ENCODE data around the gene SLC9A9. TPM values are rescaled to one million over a fixed set of nuclear protein-coding genes. Genes with fewer than 3 reads are reported as not detected.

SLC9A9 gene
- polyA plus RNA-seq, 1 donor from 2014 or later, result 0.54 TPM

DNA sequence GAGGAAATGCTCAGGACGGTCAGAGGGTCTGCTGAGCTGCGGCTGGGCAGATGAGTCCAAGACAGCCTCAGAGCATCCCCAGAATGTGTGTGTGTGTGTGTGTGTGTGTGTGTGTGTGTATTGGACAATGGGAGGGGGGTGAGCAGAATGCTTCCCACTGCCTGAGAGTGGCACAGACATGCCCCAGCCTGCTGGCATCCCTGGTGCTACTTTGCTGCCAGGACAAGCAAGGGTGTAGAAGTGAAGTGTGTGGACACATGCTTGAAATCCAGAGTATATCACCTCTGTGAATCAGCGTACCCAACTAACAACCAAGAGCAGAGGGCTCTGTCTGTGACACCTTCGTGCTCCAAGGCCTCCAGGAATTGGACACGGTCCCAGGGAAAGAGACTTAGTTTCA, 76.3 kb downstream of the SLC9A9 start:
- Histone ChIP-seq H4K20me1 (ENCODE audit: insufficient read depth) (no peaks in the 10 kb centered on the region), H3K27me3 (ENCODE audit: insufficient read depth, low read depth, low read length) (no peaks in the 10 kb centered on the region), H3K4me3 (ENCODE audit: low read length) (no peak overlapping the region), H3K9me2 (ENCODE audit: insufficient read depth, low read length) (no peaks in the 10 kb centered on the region), H3K36me3 (ENCODE audit: insufficient read depth, low read length) (no peaks in the 10 kb centered on the region), H3K27ac (ENCODE audit: low read length) (no peak overlapping the region), H3K4me2 (ENCODE audit: low read length) (no peak overlapping the region), H3K79me2 (replicated peaks; ENCODE audit: insufficient read depth, low read length) (no peaks in the 10 kb centered on the region), H2AFZ (ENCODE audit: low read depth, low read length) (no peak overlapping the region), H3K9ac (ENCODE audit: low read length) (no peak overlapping the region), H3K9me3 (ENCODE audit: low read length) (no peaks in the 10 kb centered on the region), H3F3A (ENCODE audit: insufficient read depth, low read length, poor library complexity, severe bottlenecking) (no peaks in the 10 kb centered on the region)
- TF ChIP-seq, protein P1, sequence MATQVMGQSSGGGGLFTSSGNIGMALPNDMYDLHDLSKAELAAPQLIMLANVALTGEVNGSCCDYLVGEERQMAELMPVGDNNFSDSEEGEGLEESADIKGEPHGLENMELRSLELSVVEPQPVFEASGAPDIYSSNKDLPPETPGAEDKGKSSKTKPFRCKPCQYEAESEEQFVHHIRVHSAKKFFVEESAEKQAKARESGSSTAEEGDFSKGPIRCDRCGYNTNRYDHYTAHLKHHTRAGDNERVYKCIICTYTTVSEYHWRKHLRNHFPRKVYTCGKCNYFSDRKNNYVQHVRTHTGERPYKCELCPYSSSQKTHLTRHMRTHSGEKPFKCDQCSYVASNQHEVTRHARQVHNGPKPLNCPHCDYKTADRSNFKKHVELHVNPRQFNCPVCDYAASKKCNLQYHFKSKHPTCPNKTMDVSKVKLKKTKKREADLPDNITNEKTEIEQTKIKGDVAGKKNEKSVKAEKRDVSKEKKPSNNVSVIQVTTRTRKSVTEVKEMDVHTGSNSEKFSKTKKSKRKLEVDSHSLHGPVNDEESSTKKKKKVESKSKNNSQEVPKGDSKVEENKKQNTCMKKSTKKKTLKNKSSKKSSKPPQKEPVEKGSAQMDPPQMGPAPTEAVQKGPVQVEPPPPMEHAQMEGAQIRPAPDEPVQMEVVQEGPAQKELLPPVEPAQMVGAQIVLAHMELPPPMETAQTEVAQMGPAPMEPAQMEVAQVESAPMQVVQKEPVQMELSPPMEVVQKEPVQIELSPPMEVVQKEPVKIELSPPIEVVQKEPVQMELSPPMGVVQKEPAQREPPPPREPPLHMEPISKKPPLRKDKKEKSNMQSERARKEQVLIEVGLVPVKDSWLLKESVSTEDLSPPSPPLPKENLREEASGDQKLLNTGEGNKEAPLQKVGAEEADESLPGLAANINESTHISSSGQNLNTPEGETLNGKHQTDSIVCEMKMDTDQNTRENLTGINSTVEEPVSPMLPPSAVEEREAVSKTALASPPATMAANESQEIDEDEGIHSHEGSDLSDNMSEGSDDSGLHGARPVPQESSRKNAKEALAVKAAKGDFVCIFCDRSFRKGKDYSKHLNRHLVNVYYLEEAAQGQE (IDR thresholded peaks at IDR 0.05; ENCODE audit: borderline replicate concordance), result no peak
- TF ChIP-seq RAD21 (conservative IDR thresholded peaks at IDR 0.05) (no peak), SMC3 (conservative IDR thresholded peaks at IDR 0.05; ENCODE audit: poor library complexity) (no peak), MXI1 (conservative IDR thresholded peaks at IDR 0.05; ENCODE audit: poor library complexity, severe bottlenecking) (no peak), POLR2AphosphoS5 (IDR thresholded peaks at IDR 0.05) (no peak), EZH2 (IDR thresholded peaks at IDR 0.05; ENCODE audit: borderline replicate concordance, insufficient read depth, low read length, poor library complexity, severe bottlenecking) (no peak), EP300 (conservative IDR thresholded peaks at IDR 0.05; ENCODE audit: poor library complexity, severe bottlenecking) (no peak), TAF1 (IDR thresholded peaks at IDR 0.05; ENCODE audit: low read depth) (no peak), CTCF (IDR thresholded peaks at IDR 0.05; ENCODE audit: poor library complexity, severe bottlenecking) (no peak)

DNA sequence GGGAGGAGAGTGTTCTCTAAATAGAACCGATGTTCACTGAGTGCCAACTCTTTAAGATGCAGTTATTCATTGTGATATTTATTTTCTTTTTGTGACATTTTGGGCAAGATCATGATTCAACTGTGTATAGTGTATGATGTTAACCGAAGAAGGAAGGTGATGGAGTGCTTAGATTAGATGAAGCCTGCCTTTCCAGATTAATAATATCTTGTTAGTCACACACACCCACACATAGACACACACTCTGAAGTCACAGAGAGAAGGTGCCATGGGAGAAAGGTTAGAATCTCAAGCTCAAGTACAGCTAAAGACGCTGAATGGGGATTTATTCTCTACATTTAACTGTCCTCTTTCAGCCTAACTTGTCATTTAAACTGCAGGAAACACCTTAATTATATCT, 77.0 kb downstream of the SLC9A9 start:
- H3F3A ChIP-seq (ENCODE audit: insufficient read depth, low read length, poor library complexity, severe bottlenecking), result no peaks in the 10 kb centered on the region
- H3K27me3 ChIP-seq (ENCODE audit: insufficient read depth, low read depth, low read length), result no peaks in the 10 kb centered on the region
- no peaks in the 10 kb centered on the region for H3K79me2 ChIP-seq (replicated peaks; ENCODE audit: insufficient read depth, low read length)
- no peaks in the 10 kb centered on the region for H3K9me3 ChIP-seq (ENCODE audit: low read length)
- H2AFZ ChIP-seq (ENCODE audit: low read depth, low read length), result no peak overlapping the region
- H3K4me3 ChIP-seq (ENCODE audit: low read length), result no peak overlapping the region
- H3K4me2 ChIP-seq (ENCODE audit: low read length), result no peak overlapping the region
- no peak overlapping the region for H3K27ac ChIP-seq (ENCODE audit: low read length)
- H4K20me1 ChIP-seq (ENCODE audit: insufficient read depth), result no peaks in the 10 kb centered on the region
- no peak for TF ChIP-seq EP300 (conservative IDR thresholded peaks at IDR 0.05; ENCODE audit: poor library complexity, severe bottlenecking)
- H3K9ac ChIP-seq (ENCODE audit: low read length), result no peak overlapping the region
- H3K9me2 ChIP-seq (ENCODE audit: insufficient read depth, low read length), result no peaks in the 10 kb centered on the region
- no peaks in the 10 kb centered on the region for H3K36me3 ChIP-seq (ENCODE audit: insufficient read depth, low read length)

DNA sequence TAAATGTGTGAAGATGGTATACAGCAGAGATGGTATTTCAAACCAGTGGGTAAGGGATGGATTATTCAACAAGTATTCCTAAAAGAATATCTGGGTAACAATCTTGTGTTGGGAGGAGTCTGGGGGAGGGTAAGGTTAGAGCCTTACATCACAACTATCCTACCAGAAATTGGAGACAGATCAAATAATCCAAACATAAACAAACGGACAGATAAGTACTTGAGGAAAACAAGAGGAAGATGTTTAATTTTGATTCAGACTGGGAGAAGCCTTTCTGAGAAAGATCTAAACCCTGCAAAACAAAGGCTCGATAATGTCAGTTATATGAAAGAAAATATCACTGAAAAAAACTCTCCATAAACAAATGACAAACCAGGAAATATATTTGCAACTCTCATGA, 77.9 kb downstream of the SLC9A9 start:
- no peaks in the 10 kb centered on the region for H3K36me3 ChIP-seq (ENCODE audit: insufficient read depth, low read length)
- H3K27ac ChIP-seq (ENCODE audit: low read length), result no peak overlapping the region
- H3K79me2 ChIP-seq (replicated peaks; ENCODE audit: insufficient read depth, low read length), result no peaks in the 10 kb centered on the region
- no peak overlapping the region for H2AFZ ChIP-seq (ENCODE audit: low read depth, low read length)
- no peak overlapping the region for H3K4me3 ChIP-seq (ENCODE audit: low read length)
- H3K4me2 ChIP-seq (ENCODE audit: low read length), result no peak overlapping the region
- no peaks in the 10 kb centered on the region for H3K27me3 ChIP-seq (ENCODE audit: insufficient read depth, low read depth, low read length)
- H3K9me2 ChIP-seq (ENCODE audit: insufficient read depth, low read length), result no peaks in the 10 kb centered on the region
- no peaks in the 10 kb centered on the region for H4K20me1 ChIP-seq (ENCODE audit: insufficient read depth)
- H3K9ac ChIP-seq (ENCODE audit: low read length), result no peak overlapping the region
- H3F3A ChIP-seq (ENCODE audit: insufficient read depth, low read length, poor library complexity, severe bottlenecking), result no peaks in the 10 kb centered on the region
- no peaks in the 10 kb centered on the region for H3K9me3 ChIP-seq (ENCODE audit: low read length)
- TF ChIP-seq, protein P1 (IDR thresholded peaks at IDR 0.05; ENCODE audit: borderline replicate concordance), result no peak
- TF ChIP-seq CTCF (IDR thresholded peaks at IDR 0.05; ENCODE audit: poor library complexity, severe bottlenecking) (no peak), EP300 (conservative IDR thresholded peaks at IDR 0.05; ENCODE audit: poor library complexity, severe bottlenecking) (no peak), MXI1 (conservative IDR thresholded peaks at IDR 0.05; ENCODE audit: poor library complexity, severe bottlenecking) (no peak), TAF1 (IDR thresholded peaks at IDR 0.05; ENCODE audit: low read depth) (no peak), POLR2AphosphoS5 (IDR thresholded peaks at IDR 0.05) (no peak), RAD21 (conservative IDR thresholded peaks at IDR 0.05) (no peak), SMC3 (conservative IDR thresholded peaks at IDR 0.05; ENCODE audit: poor library complexity) (no peak), EZH2 (IDR thresholded peaks at IDR 0.05; ENCODE audit: borderline replicate concordance, insufficient read depth, low read length, poor library complexity, severe bottlenecking) (no peak)
